ENCODE measurements around the gene INAFM2.

Gene INAFM2

GRCh38 chr15:40313531-40314398, 9.7 kb upstream of the INAFM2 start:
- H3F3A ChIP-seq (ENCODE audit: insufficient read depth, low read length), result no peaks in the 10 kb centered on the region
- H3K4me2 ChIP-seq (ENCODE audit: low read length), result peak overlapping the region; percentile 2; the same call in 1 of the 2 replicates
- no peak overlapping the region for H3K4me3 ChIP-seq (ENCODE audit: low read depth, low read length, poor library complexity, severe bottlenecking)
- no peak overlapping the region for H2AFZ ChIP-seq (ENCODE audit: low read length)
- TF ChIP-seq CTCF (IDR thresholded peaks at IDR 0.05; ENCODE audit: low read length) (no peak), EZH2 (IDR thresholded peaks at IDR 0.05; ENCODE audit: borderline replicate concordance, low read length) (no peak)
- H3K9me3 ChIP-seq (ENCODE audit: low read length), result no peaks in the 10 kb centered on the region
- no peaks in the 10 kb centered on the region for H3K9me2 ChIP-seq (ENCODE audit: low read depth, low read length)
- H3K79me2 ChIP-seq (ENCODE audit: insufficient read depth, low read length), result no peaks in the 10 kb centered on the region
- H3K27me3 ChIP-seq (ENCODE audit: insufficient read depth, low read length), result no peaks in the 10 kb centered on the region
- H3K27ac ChIP-seq (ENCODE audit: low read depth, low read length, poor library complexity, severe bottlenecking), result no peak overlapping the region
- H3K36me3 ChIP-seq (ENCODE audit: insufficient read depth, low read length), result no peaks in the 10 kb centered on the region
- H3K9ac ChIP-seq (ENCODE audit: low read length), result no peak overlapping the region
- H4K20me1 ChIP-seq (ENCODE audit: insufficient read depth, low read length), result no peaks in the 10 kb centered on the region
- peaks cover 13% of the 10 kb centered on the region for H3K4me1 ChIP-seq (ENCODE audit: insufficient read depth, low read length, severe bottlenecking)

- no peaks in the 10 kb centered on the region for H3K9me3 ChIP-seq (ENCODE audit: low read length)
- TF ChIP-seq CTCF (IDR thresholded peaks at IDR 0.05; ENCODE audit: low read length) (no peak), EZH2 (IDR thresholded peaks at IDR 0.05; ENCODE audit: borderline replicate concordance, low read length) (no peak)
These were observed 8.7 kb upstream of the INAFM2 start for GRCh38 chr15:40314723-40315276.

GRCh38 chr15:40316931-40317330, 6.6 kb upstream of the INAFM2 start:
- Histone ChIP-seq H2AFZ (ENCODE audit: low read length) (no peak overlapping the region), H3K4me1 (ENCODE audit: insufficient read depth, low read length, severe bottlenecking) (peaks cover 5% of the 10 kb centered on the region), H3K9ac (ENCODE audit: low read length) (no peak overlapping the region), H3K79me2 (ENCODE audit: insufficient read depth, low read length) (no peaks in the 10 kb centered on the region), H3K27me3 (ENCODE audit: insufficient read depth, low read length) (no peaks in the 10 kb centered on the region), H3K4me3 (ENCODE audit: low read depth, low read length, poor library complexity, severe bottlenecking) (no peak overlapping the region), H3K9me2 (ENCODE audit: low read depth, low read length) (no peaks in the 10 kb centered on the region), H3K4me2 (ENCODE audit: low read length) (no peak overlapping the region), H3K36me3 (ENCODE audit: insufficient read depth, low read length) (no peaks in the 10 kb centered on the region), H3F3A (ENCODE audit: insufficient read depth, low read length) (no peaks in the 10 kb centered on the region), H3K9me3 (ENCODE audit: low read length) (no peaks in the 10 kb centered on the region), H4K20me1 (ENCODE audit: insufficient read depth, low read length) (no peaks in the 10 kb centered on the region), H3K27ac (ENCODE audit: low read depth, low read length, poor library complexity, severe bottlenecking) (no peak overlapping the region)
- no peak for TF ChIP-seq CTCF (IDR thresholded peaks at IDR 0.05; ENCODE audit: low read length)
- TF ChIP-seq EZH2 (IDR thresholded peaks at IDR 0.05; ENCODE audit: borderline replicate concordance, low read length), result no peak

More at GRCh38 chr15:40314723-40315276, 8.7 kb upstream of the INAFM2 start:
- H3K9ac ChIP-seq (ENCODE audit: low read length), result no peak overlapping the region
- H3K4me1 ChIP-seq (ENCODE audit: insufficient read depth, low read length, severe bottlenecking), result peaks cover 5% of the 10 kb centered on the region
- no peak overlapping the region for H3K4me3 ChIP-seq (ENCODE audit: low read depth, low read length, poor library complexity, severe bottlenecking)
- H3K79me2 ChIP-seq (ENCODE audit: insufficient read depth, low read length), result no peaks in the 10 kb centered on the region
- H4K20me1 ChIP-seq (ENCODE audit: insufficient read depth, low read length), result no peaks in the 10 kb centered on the region
- no peak overlapping the region for H3K27ac ChIP-seq (ENCODE audit: low read depth, low read length, poor library complexity, severe bottlenecking)
- H3K27me3 ChIP-seq (ENCODE audit: insufficient read depth, low read length), result no peaks in the 10 kb centered on the region
- no peaks in the 10 kb centered on the region for H3K9me2 ChIP-seq (ENCODE audit: low read depth, low read length)
- no peak overlapping the region for H3K4me2 ChIP-seq (ENCODE audit: low read length)
- no peaks in the 10 kb centered on the region for H3K36me3 ChIP-seq (ENCODE audit: insufficient read depth, low read length)
- H3F3A ChIP-seq (ENCODE audit: insufficient read depth, low read length), result no peaks in the 10 kb centered on the region
- no peak overlapping the region for H2AFZ ChIP-seq (ENCODE audit: low read length)

Measured in OCI-LY1 (cell line).